Measurements from ENCODE around the gene DPPA4.

DPPA4 gene

GRCh38 chr3:109325109-109325508 is 12.2 kb downstream of the DPPA4 start:
- CTCF ChIA-PET = no interaction called here
- Mint-ChIP-seq H3K4me3 (no peak overlapping the region), H3K27me3 (no peaks in the 10 kb centered on the region), H3K27ac (no peak overlapping the region), H3K36me3 (no peaks in the 10 kb centered on the region), H3K9me3 (no peaks in the 10 kb centered on the region), H3K4me1 (no peaks in the 10 kb centered on the region)
- DNase-seq = no peak

GRCh38 chr3:109316162-109316730 is 21.1 kb downstream of the DPPA4 start, which contains the start of gene DPPA2:
TSS of gene DPPA2 (minus strand) at chr3:109316517. CDS start at chr3:109314542, 1,975 bp downstream.
- Mint-ChIP-seq H3K36me3 (no peaks in the 10 kb centered on the region), H3K27ac (no peak within 1 kb of the TSS), H3K9me3 (peaks cover 2% of the 10 kb centered on the region), H3K4me1 (no peaks in the 10 kb centered on the region), H3K4me3 (no peak within 1 kb of the TSS), H3K27me3 (no peaks in the 10 kb centered on the region)
- DNase-seq = no peak
- CTCF ChIA-PET = no interaction called here

GRCh38 chr3:109313061-109313460 is 24.3 kb downstream of the DPPA4 start:
- no peaks in the 10 kb centered on the region for H3K36me3 Mint-ChIP-seq
- no peaks in the 10 kb centered on the region for H3K4me1 Mint-ChIP-seq
- DNase-seq = no peak
- H3K27me3 Mint-ChIP-seq = no peaks in the 10 kb centered on the region
- H3K4me3 Mint-ChIP-seq = no peak overlapping the region
- H3K27ac Mint-ChIP-seq = no peak overlapping the region
- peaks cover 7% of the 10 kb centered on the region for H3K9me3 Mint-ChIP-seq
- CTCF ChIA-PET = no interaction called here

GRCh38 chr3:109297496-109297895 is 39.9 kb downstream of the DPPA4 start:
- Mint-ChIP-seq H3K27me3 (no peaks in the 10 kb centered on the region), H3K4me3 (no peak overlapping the region), H3K27ac (no peak overlapping the region), H3K4me1 (no peaks in the 10 kb centered on the region), H3K9me3 (no peaks in the 10 kb centered on the region), H3K36me3 (no peaks in the 10 kb centered on the region)
- CTCF ChIA-PET = no interaction called here
- DNase-seq = no peak

- Mint-ChIP-seq H3K4me3 (no peak overlapping the region), H3K27ac (no peak overlapping the region), H3K9me3 (no peaks in the 10 kb centered on the region), H3K36me3 (no peaks in the 10 kb centered on the region), H3K27me3 (no peaks in the 10 kb centered on the region), H3K4me1 (no peaks in the 10 kb centered on the region)
- CTCF ChIA-PET = no interaction called here
- no peak for DNase-seq
Observed at GRCh38 chr3:109284071-109284470, 53.3 kb downstream of the DPPA4 start.

- no peaks in the 10 kb centered on the region for H3K9me3 Mint-ChIP-seq
- H3K36me3 Mint-ChIP-seq = no peaks in the 10 kb centered on the region
- DNase-seq = no peak
- CTCF ChIA-PET = no interaction called here
- no peaks in the 10 kb centered on the region for H3K4me1 Mint-ChIP-seq
- H3K4me3 Mint-ChIP-seq = no peak overlapping the region
- no peak overlapping the region for H3K27ac Mint-ChIP-seq
- peaks cover 5% of the 10 kb centered on the region for H3K27me3 Mint-ChIP-seq
Observed at GRCh38 chr3:109278546-109278945, 58.8 kb downstream of the DPPA4 start.

GRCh38 chr3:109278141-109278540 is 59.2 kb downstream of the DPPA4 start:
- no peak overlapping the region for H3K27ac Mint-ChIP-seq
- H3K36me3 Mint-ChIP-seq = no peaks in the 10 kb centered on the region
- DNase-seq = no peak
- H3K27me3 Mint-ChIP-seq = peaks cover 5% of the 10 kb centered on the region
- CTCF ChIA-PET = no interaction called here
- H3K4me3 Mint-ChIP-seq = no peak overlapping the region
- H3K9me3 Mint-ChIP-seq = no peaks in the 10 kb centered on the region
- H3K4me1 Mint-ChIP-seq = no peaks in the 10 kb centered on the region
